Measurements from ENCODE around the gene TRIM66. TPM values are rescaled to one million over a fixed set of nuclear protein-coding genes. Genes with fewer than 3 reads are reported as not detected.

Gene TRIM66
- total and polyA plus RNA-seq, 9 of the 15 experiments (the other 6 are each of a cell fraction or from before 2014, with no cell fraction given) = 1.1 to 7.3 (median 4.9) TPM

GRCh38 chr11:8640267-8640906 lies 42.1 kb downstream of the TRIM66 start:
- peak in 3 of 4 experiments; percentile 13 to 34 (median 34) for DNase-seq (ENCODE audit: extremely low read depth in 1 of 4, low spot score in 3 of 4)
- no peak overlapping the region for H2AFZ ChIP-seq (ENCODE audit: low read depth, low read length)
- H3K4me1 ChIP-seq (replicated peaks in 1 of 2; ENCODE audit: control insufficient read depth in 2 of 2, insufficient read depth in 2 of 2, low read length in 2 of 2) = peaks cover 2 to 5% of the 10 kb centered on the region in 2 experiments; a peak in 4 of 5 replicates
- no peak for TF ChIP-seq PTBP1 (IDR thresholded peaks at IDR 0.05; ENCODE audit: low read depth, low read length)
- TF ChIP-seq NBN (IDR thresholded peaks at IDR 0.05; ENCODE audit: low read depth) = no peak
- no peak for TF ChIP-seq NFE2L1 (tag; IDR thresholded peaks at IDR 0.05; ENCODE audit: borderline replicate concordance, low read depth)
- TF ChIP-seq ATF6 (CRISPR knock-in tag; IDR thresholded peaks at IDR 0.05) = no peak
- TF ChIP-seq IRF2 (CRISPR knock-in tag; IDR thresholded peaks at IDR 0.05) = no peak
- TF ChIP-seq ETV5 (CRISPR knock-in tag; IDR thresholded peaks at IDR 0.05; ENCODE audit: low read depth) = no peak
- no peak for TF ChIP-seq RCOR1 (IDR thresholded peaks at IDR 0.05; ENCODE audit: borderline replicate concordance in 1 of 2, low read depth in 2 of 2, low read length in 2 of 2)
- no peak for TF ChIP-seq TCF7L2 (IDR thresholded peaks at IDR 0.05; ENCODE audit: low read depth, low read length)
- TF ChIP-seq ZBTB43 (CRISPR knock-in tag; IDR thresholded peaks at IDR 0.05) = no peak
- no peak for TF ChIP-seq MCM2 (IDR thresholded peaks at IDR 0.05; ENCODE audit: low read depth)
- TF ChIP-seq ZFP1 (CRISPR knock-in tag; IDR thresholded peaks at IDR 0.05) = no peak
- TF ChIP-seq ZNF583 (CRISPR knock-in tag; IDR thresholded peaks at IDR 0.05) = no peak
- no peak for TF ChIP-seq ZBTB5 (IDR thresholded peaks at IDR 0.05)
- TF ChIP-seq KLF1 (tag; IDR thresholded peaks at IDR 0.05) = no peak
- H3K27me3 ChIP-seq (ENCODE audit: control insufficient read depth in 2 of 2, insufficient read depth in 2 of 2, low read length in 2 of 2) = no peaks in the 10 kb centered on the region
- intact Hi-C loops (cut with micrococcal nuclease) = no loop called here
- H3K4me3 ChIP-seq = no peak overlapping the region
- ChIA-PET CTCF (ENCODE audit: low intra/inter-chr PET ratio) (no interaction called here), POLR2A (interaction anchor here (0.5 to 1.4 kb wide), 5 partner anchors 9 to 808 kb away, joined by 3 to 4 read pairs (median 3); partner anchors contain the start of genes RPL27A and TRIM66)
- peaks cover 21% of the 10 kb centered on the region for H3K36me3 ChIP-seq (ENCODE audit: control insufficient read depth, insufficient read depth, low read length)
- in situ Hi-C loops (cut with MboI) = no loop called here
- BruUV-seq (replicated peaks) = no TSS peak
- WGBS (ENCODE audit: insufficient coverage, low coverage, missing lambda C conversion rate) = 54% methylated on average over 5 of the region's 5 CpGs
- H3K9me1 ChIP-seq (ENCODE audit: control insufficient read depth, insufficient read depth, low read length) = no peaks in the 10 kb centered on the region
- H3K79me2 ChIP-seq (ENCODE audit: control insufficient read depth, insufficient read depth, low read length) = no peaks in the 10 kb centered on the region
- H3K4me2 ChIP-seq (ENCODE audit: insufficient read depth, low read length) = no peak overlapping the region
- H4K20me1 ChIP-seq (replicated peaks; ENCODE audit: control insufficient read depth, insufficient read depth, low read length) = 0 out of 2 replicates have a peak, but pooled peaks cover 4% of the 10 kb centered on the region
- no peak for FAIRE-seq
- no peak overlapping the region for H3K27ac ChIP-seq (ENCODE audit: extremely low read depth, low read depth, low read length)
- H3K9me3 ChIP-seq (replicated peaks; ENCODE audit: control insufficient read depth, insufficient read depth, low read depth, low read length) = no peaks in the 10 kb centered on the region
- H3K9ac ChIP-seq (ENCODE audit: insufficient read depth in 1 of 2, low read depth in 2 of 2, low read length in 2 of 2) = peak overlapping the region in 1 of 2 experiments; percentile 51; a peak in 2 of 4 replicates
- ATAC-seq = no peak

Measured in K562 (cell line).